Keratinocyte (primary cell): ENCODE measurements around the gene AOPEP. TPM values are rescaled to one million over a fixed set of nuclear protein-coding genes. Genes with fewer than 3 reads are reported as not detected.

Experiments
- DNase-seq: peaks from one replicate; pipeline ENCODE4 v3.0.0-alpha.2; 2011; ENCODE audit warnings: low read depth, missing footprints, low spot score
- FAIRE-seq: peaks from 2 replicates; lab custom pipeline; 2011; peaks lifted over from hg19 to GRCh38; lab: Jason Lieb, UNC
- H2AFZ ChIP-seq: 2 replicates; pipeline ENCODE4 v1.6.0; 2012; ENCODE audit warnings: low read length, control low read depth, inconsistent platforms; ENCODE audit not compliant: control insufficient read depth
- H3K27ac ChIP-seq: 2 replicates; pipeline ENCODE4 v1.5.1; 2011; ENCODE audit warnings: low read length; ENCODE audit not compliant: control insufficient read depth, insufficient read depth
- H3K27me3 ChIP-seq: 3 replicates; pipeline ENCODE4 v1.6.0; 2011; ENCODE audit warnings: low read length; ENCODE audit not compliant: control insufficient read depth, insufficient read depth; ENCODE audit errors: extremely low read depth
- H3K36me3 ChIP-seq, 2 experiments: 2 replicates in 1 of 2; 3 replicates in 1 of 2; pipeline ENCODE4 v1.5.1; 2011; ENCODE audit warnings: low read length in 2 of 2, mild to moderate bottlenecking in 1 of 2; ENCODE audit not compliant: control insufficient read depth in 2 of 2, insufficient read depth in 2 of 2; ENCODE audit errors: extremely low read depth in 1 of 2
- H3K4me1 ChIP-seq: 3 replicates; pipeline ENCODE4 v1.5.1; 2011; ENCODE audit warnings: low read length; ENCODE audit not compliant: control insufficient read depth, insufficient read depth; ENCODE audit errors: extremely low read depth
- H3K4me2 ChIP-seq: 3 replicates; pipeline ENCODE4 v1.6.0; 2011; ENCODE audit warnings: low read depth, low read length; ENCODE audit not compliant: control insufficient read depth, insufficient read depth; ENCODE audit errors: extremely low read depth
- H3K4me3 ChIP-seq, 3 experiments: fragments of 200-600 bp in 1 of 3; sonication (generic) in 1 of 3; 2 replicates in 2 of 3; 3 replicates in 1 of 3; pipeline ENCODE4 v1.5.1; 2011 to 2016; ENCODE audit warnings: low read length in 3 of 3, mild to moderate bottlenecking in 3 of 3, control low read depth in 2 of 3, inconsistent platforms in 1 of 3, low read depth in 1 of 3, mixed read lengths in 1 of 3, mixed run types in 1 of 3, moderate library complexity in 1 of 3; ENCODE audit not compliant: control insufficient read depth in 2 of 3, insufficient read depth in 2 of 3; ENCODE audit errors: extremely low read depth in 1 of 3
- H3K79me2 ChIP-seq: 2 replicates; pipeline ENCODE4 v1.6.0; 2012; ENCODE audit warnings: low read length; ENCODE audit not compliant: control insufficient read depth, insufficient read depth
- H3K9ac ChIP-seq: 3 replicates; pipeline ENCODE4 v1.6.0; 2011; ENCODE audit warnings: low read length; ENCODE audit not compliant: control insufficient read depth, insufficient read depth; ENCODE audit errors: extremely low read depth
- H3K9me1 ChIP-seq: 3 replicates; pipeline ENCODE4 v1.6.0; 2011; ENCODE audit warnings: low read length; ENCODE audit not compliant: control insufficient read depth, insufficient read depth; ENCODE audit errors: extremely low read depth
- H3K9me3 ChIP-seq: 2 replicates; pipeline ENCODE4 v1.5.1; 2012; ENCODE audit warnings: low read depth, low read length; ENCODE audit not compliant: control insufficient read depth
- H4K20me1 ChIP-seq: 3 replicates; pipeline ENCODE4 v1.6.0; 2011; ENCODE audit warnings: low read length; ENCODE audit not compliant: control insufficient read depth, insufficient read depth; ENCODE audit errors: extremely low read depth
- CTCF ChIP-seq, 3 experiments: IDR thresholded peaks in 1 of 3; conservative IDR thresholded peaks in 1 of 3; optimal IDR thresholded peaks in 1 of 3; 2 replicates in 2 of 3; 3 replicates in 1 of 3; pipeline versions ENCODE3 to v1.5.1; 2011; ENCODE audit warnings: low read length in 3 of 3, mild to moderate bottlenecking in 3 of 3, moderate library complexity in 2 of 3, control low read depth in 1 of 3, inconsistent platforms in 1 of 3; ENCODE audit not compliant: insufficient read depth in 2 of 3; ENCODE audit errors: extremely low read depth in 1 of 3
- EZH2 ChIP-seq: IDR thresholded peaks from one replicate; pipeline ENCODE4 v1.6.1; 2012; ENCODE audit warnings: inconsistent platforms, mild to moderate bottlenecking, low read length, moderate library complexity
- dilution Hi-C: fragments of 300-500 bp; cut with MboI; formaldehyde crosslinking; loops from one replicate; pipeline ENCODE4 v1.7.0; 2020; ENCODE audit warnings: low sequenced_read_pairs; ENCODE audit not compliant: extremely low pct_ligation_motif_present
- polyA plus RNA-seq, 5 experiments: library from polyadenylated mRNA; depleted of rRNA in 3 of 5; stranded (reverse) in 3 of 5; stranded (forward) in 1 of 5; unstranded in 1 of 5; fragments of >200 nt; gene quantifications; 1 replicate in 1 of 5; 2 replicates in 3 of 5; 3 replicates in 1 of 5; pipeline versions ENCODE4 v1.2.1 to v1.2.3, GENCODE V29; 2011 to 2012; ENCODE audit warnings: missing spikeins in 2 of 5, low read depth in 1 of 5, low replicate concordance in 1 of 5

Gene AOPEP
- polyA plus RNA-seq, 1 donor (not counting 4 experiments of a cell fraction or from before 2014, with no cell fraction given), result 27.0 TPM

DNA sequence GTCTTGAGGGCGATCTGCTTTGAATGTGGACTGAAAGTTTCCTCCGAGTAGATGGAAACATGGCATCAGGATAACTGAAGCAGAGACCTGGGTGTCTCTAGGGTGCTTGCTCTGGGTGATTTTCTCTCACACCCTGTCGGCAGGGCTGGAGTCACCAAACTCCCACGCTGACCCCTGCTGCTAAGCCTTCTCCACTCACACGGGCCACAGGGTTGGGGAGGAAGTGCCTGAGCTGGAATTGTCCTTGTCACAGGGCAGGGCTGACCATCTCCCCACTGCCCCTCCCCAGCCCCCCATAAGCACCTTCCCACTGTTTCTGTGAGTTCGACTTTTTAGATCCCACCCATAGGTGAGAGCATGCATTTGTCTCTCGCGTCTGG is 378.1 kb downstream of the AOPEP start:
- peak overlapping the region; percentile 66 for H3K9ac ChIP-seq
- H3K4me3 ChIP-seq, result no peak overlapping the region
- no peaks in the 10 kb centered on the region for H4K20me1 ChIP-seq
- TF ChIP-seq EZH2, result no peak
- TF ChIP-seq CTCF (optimal IDR thresholded peaks at IDR 0.05 in 1 of 3, IDR thresholded peaks at IDR 0.05 in 1 of 3, conservative IDR thresholded peaks at IDR 0.05 in 1 of 3; ENCODE audit: extremely low read depth in 1 of 3, insufficient read depth in 2 of 3, low read length in 3 of 3), result no peak
- H3K27me3 ChIP-seq, result no peaks in the 10 kb centered on the region
- peaks cover 5 to 6% of the 10 kb centered on the region in 2 experiments for H3K36me3 ChIP-seq
- H2AFZ ChIP-seq, result no peak overlapping the region
- peaks cover 61% of the 10 kb centered on the region for H3K4me1 ChIP-seq
- DNase-seq, result no peak
- H3K9me3 ChIP-seq, result no peaks in the 10 kb centered on the region
- no peak for FAIRE-seq
- peaks cover 4% of the 10 kb centered on the region for H3K9me1 ChIP-seq
- peak overlapping the region; percentile 91 for H3K27ac ChIP-seq
- no peak overlapping the region for H3K4me2 ChIP-seq
- H3K79me2 ChIP-seq, result no peaks in the 10 kb centered on the region
- dilution Hi-C loops, result no loop called here

GRCh38 chr9:95104980-95105379 is 378.5 kb downstream of the AOPEP start:
- Histone ChIP-seq H3K9me1 (peaks cover 4% of the 10 kb centered on the region), H3K9me3 (no peaks in the 10 kb centered on the region), H3K4me1 (peaks cover 57% of the 10 kb centered on the region), H3K36me3 (peaks cover 6 to 9% of the 10 kb centered on the region in 2 experiments), H3K9ac (peak overlapping the region; percentile 66), H3K4me3 (no peak overlapping the region), H3K4me2 (peak overlapping the region; percentile 63), H2AFZ (peak overlapping the region; percentile 3), H3K27ac (peak overlapping the region; percentile 91), H3K27me3 (no peaks in the 10 kb centered on the region), H3K79me2 (no peaks in the 10 kb centered on the region), H4K20me1 (no peaks in the 10 kb centered on the region)
- dilution Hi-C loops, result no loop called here
- FAIRE-seq (no peak), DNase-seq (no peak)
- TF ChIP-seq EZH2, result no peak
- TF ChIP-seq CTCF (optimal IDR thresholded peaks at IDR 0.05 in 1 of 3, IDR thresholded peaks at IDR 0.05 in 1 of 3, conservative IDR thresholded peaks at IDR 0.05 in 1 of 3; ENCODE audit: extremely low read depth in 1 of 3, insufficient read depth in 2 of 3, low read length in 3 of 3), result no peak
